GM12878 (cell line): Measurements from ENCODE around the gene FGFR4.

ENCODE experiments used
- CREM ChIP-seq: IDR thresholded peaks from 2 replicates; pipeline ENCODE4 v1.6.1; 2014; ENCODE audit warnings: antibody characterized with exemption, low read depth
- JUND ChIP-seq: IDR thresholded peaks from 2 replicates; pipeline ENCODE4 v1.6.1; 2012; ENCODE audit warnings: low read depth, mild to moderate bottlenecking, low read length, improper control_type of control experiment, moderate library complexity
- PML ChIP-seq: IDR thresholded peaks from 2 replicates; pipeline ENCODE4 v1.6.1; 2012; ENCODE audit warnings: low read length, inconsistent platforms
- POLR2A ChIP-seq: IDR thresholded peaks from 2 replicates; pipeline ENCODE4 v1.6.1; 2011; ENCODE audit warnings: low read depth, mild to moderate bottlenecking, low read length
- RFX5 ChIP-seq: IDR thresholded peaks from 2 replicates; pipeline ENCODE4 v1.6.1; 2011; ENCODE audit warnings: low read depth, low read length, improper control_type of control experiment
- TF ChIP-seq, protein P1 (sequence below): fragments of 450-650 bp; formaldehyde crosslinking; IDR thresholded peaks from 2 replicates; pipeline ENCODE4 v1.4.0; 2020; ENCODE audit warnings: mild to moderate bottlenecking, moderate library complexity
- TF ChIP-seq, protein P2 (sequence below), 3 experiments: IDR thresholded peaks in 2 of 3; conservative IDR thresholded peaks in 1 of 3; 2 replicates each; pipeline ENCODE4 v1.5.1; 2011; ENCODE audit warnings: low read depth in 3 of 3, low read length in 3 of 3, mild to moderate bottlenecking in 3 of 3, control low read depth in 2 of 3, moderate library complexity in 2 of 3, inconsistent platforms in 1 of 3, mixed read lengths in 1 of 3; ENCODE audit not compliant: control insufficient read depth in 2 of 3, insufficient read depth in 1 of 3; ENCODE audit errors: extremely low read depth in 1 of 3
- TF ChIP-seq, protein P3 (sequence below): IDR thresholded peaks from 2 replicates; pipeline ENCODE4 v1.6.1; 2011; ENCODE audit warnings: low read depth, mild to moderate bottlenecking, low read length, moderate library complexity, borderline replicate concordance; ENCODE audit errors: extremely low read depth
- TF ChIP-seq, protein P4 (sequence below): IDR thresholded peaks from 2 replicates; pipeline ENCODE4 v1.6.1; 2011; ENCODE audit warnings: borderline replicate concordance, low read depth, mild to moderate bottlenecking, moderate library complexity, mixed read lengths, low read length; ENCODE audit not compliant: insufficient read depth; ENCODE audit errors: extremely low read length

DNA sequence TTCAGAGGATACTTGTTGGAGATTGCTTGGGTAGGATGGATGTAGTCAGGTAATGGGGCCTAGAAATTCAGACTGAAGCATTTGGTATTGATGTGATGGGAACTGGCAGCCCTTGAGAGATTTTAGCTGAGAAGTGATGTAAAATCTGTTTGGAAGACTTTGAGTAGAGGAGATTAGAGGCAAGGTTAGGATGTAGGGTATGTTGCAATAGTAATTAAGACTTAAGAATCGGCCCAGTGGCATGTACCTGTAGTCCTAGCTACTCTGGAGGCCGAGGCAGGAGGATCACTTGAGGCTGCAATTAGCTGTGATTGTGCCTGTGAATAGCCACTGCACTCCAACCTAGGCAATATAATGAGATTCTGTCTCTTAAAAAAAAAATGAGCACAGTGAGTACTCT lies 53.6 kb downstream of the FGFR4 start:
- TF ChIP-seq, protein P1, sequence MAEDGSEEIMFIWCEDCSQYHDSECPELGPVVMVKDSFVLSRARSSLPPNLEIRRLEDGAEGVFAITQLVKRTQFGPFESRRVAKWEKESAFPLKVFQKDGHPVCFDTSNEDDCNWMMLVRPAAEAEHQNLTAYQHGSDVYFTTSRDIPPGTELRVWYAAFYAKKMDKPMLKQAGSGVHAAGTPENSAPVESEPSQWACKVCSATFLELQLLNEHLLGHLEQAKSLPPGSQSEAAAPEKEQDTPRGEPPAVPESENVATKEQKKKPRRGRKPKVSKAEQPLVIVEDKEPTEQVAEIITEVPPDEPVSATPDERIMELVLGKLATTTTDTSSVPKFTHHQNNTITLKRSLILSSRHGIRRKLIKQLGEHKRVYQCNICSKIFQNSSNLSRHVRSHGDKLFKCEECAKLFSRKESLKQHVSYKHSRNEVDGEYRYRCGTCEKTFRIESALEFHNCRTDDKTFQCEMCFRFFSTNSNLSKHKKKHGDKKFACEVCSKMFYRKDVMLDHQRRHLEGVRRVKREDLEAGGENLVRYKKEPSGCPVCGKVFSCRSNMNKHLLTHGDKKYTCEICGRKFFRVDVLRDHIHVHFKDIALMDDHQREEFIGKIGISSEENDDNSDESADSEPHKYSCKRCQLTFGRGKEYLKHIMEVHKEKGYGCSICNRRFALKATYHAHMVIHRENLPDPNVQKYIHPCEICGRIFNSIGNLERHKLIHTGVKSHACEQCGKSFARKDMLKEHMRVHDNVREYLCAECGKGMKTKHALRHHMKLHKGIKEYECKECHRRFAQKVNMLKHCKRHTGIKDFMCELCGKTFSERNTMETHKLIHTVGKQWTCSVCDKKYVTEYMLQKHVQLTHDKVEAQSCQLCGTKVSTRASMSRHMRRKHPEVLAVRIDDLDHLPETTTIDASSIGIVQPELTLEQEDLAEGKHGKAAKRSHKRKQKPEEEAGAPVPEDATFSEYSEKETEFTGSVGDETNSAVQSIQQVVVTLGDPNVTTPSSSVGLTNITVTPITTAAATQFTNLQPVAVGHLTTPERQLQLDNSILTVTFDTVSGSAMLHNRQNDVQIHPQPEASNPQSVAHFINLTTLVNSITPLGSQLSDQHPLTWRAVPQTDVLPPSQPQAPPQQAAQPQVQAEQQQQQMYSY, result no peak
- TF ChIP-seq POLR2A, result no peak
- TF ChIP-seq RFX5, result no peak
- TF ChIP-seq, protein P2, sequence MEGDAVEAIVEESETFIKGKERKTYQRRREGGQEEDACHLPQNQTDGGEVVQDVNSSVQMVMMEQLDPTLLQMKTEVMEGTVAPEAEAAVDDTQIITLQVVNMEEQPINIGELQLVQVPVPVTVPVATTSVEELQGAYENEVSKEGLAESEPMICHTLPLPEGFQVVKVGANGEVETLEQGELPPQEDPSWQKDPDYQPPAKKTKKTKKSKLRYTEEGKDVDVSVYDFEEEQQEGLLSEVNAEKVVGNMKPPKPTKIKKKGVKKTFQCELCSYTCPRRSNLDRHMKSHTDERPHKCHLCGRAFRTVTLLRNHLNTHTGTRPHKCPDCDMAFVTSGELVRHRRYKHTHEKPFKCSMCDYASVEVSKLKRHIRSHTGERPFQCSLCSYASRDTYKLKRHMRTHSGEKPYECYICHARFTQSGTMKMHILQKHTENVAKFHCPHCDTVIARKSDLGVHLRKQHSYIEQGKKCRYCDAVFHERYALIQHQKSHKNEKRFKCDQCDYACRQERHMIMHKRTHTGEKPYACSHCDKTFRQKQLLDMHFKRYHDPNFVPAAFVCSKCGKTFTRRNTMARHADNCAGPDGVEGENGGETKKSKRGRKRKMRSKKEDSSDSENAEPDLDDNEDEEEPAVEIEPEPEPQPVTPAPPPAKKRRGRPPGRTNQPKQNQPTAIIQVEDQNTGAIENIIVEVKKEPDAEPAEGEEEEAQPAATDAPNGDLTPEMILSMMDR (IDR thresholded peaks at IDR 0.05 in 2 of 3, conservative IDR thresholded peaks at IDR 0.05 in 1 of 3; ENCODE audit: control insufficient read depth in 2 of 3, extremely low read depth in 1 of 3, insufficient read depth in 1 of 3, low read depth in 3 of 3, low read length in 3 of 3), result no peak
- TF ChIP-seq, protein P3, sequence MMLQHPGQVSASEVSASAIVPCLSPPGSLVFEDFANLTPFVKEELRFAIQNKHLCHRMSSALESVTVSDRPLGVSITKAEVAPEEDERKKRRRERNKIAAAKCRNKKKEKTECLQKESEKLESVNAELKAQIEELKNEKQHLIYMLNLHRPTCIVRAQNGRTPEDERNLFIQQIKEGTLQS, result no peak
- TF ChIP-seq JUND, result no peak
- no peak for TF ChIP-seq PML
- TF ChIP-seq CREM, result no peak
- TF ChIP-seq, protein P4, sequence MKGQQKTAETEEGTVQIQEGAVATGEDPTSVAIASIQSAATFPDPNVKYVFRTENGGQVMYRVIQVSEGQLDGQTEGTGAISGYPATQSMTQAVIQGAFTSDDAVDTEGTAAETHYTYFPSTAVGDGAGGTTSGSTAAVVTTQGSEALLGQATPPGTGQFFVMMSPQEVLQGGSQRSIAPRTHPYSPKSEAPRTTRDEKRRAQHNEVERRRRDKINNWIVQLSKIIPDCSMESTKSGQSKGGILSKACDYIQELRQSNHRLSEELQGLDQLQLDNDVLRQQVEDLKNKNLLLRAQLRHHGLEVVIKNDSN, result no peak
